A549 treated with AZD9567 at 1 μM for 4 hours (cell line): ENCODE data around the gene CENPO. TPM values are rescaled to one million over a fixed set of nuclear protein-coding genes. Genes with fewer than 3 reads are reported as not detected.

ENCODE experiments used
- total RNA-seq: library from RNA; stranded (reverse); fragments of 200-300 nt; extraction: Qiagen RNA extraction; gene quantifications from 5 replicates; pipeline ENCODE4 v1.2.3, GENCODE V29; 2022; ENCODE audit not compliant: insufficient read depth

CENPO gene
- total RNA-seq = 40.5 to 53.0 TPM (median 44.1 TPM) in 5 replicates

GRCh38 chr2:24792874-24793760, at the start of gene CENPO, which contains the start of gene PTRHD1:
CENPO (plus strand) TSS chr2:24793425; CDS start chr2:24793920, 495 bp downstream.
PTRHD1 (minus strand) TSS chr2:24793391; CDS start chr2:24793377, 14 bp downstream.

Other genes with a start within 250 kb of the CENPO start
- gene PTRHD1, start within 50 bp of the CENPO start, total RNA-seq = 40.6 to 67.9 TPM (median 61.5 TPM) in 5 replicates
- 76.4 to 92.6 TPM (median 83.7 TPM) in 5 replicates for gene ADCY3, start 126.8 kb downstream of the CENPO start, total RNA-seq
- gene DNAJC27, start 178.5 kb downstream of the CENPO start, total RNA-seq = 1.3 to 2.8 TPM (median 1.9 TPM) in 5 replicates
- 8.8 to 10.0 TPM (median 9.7 TPM) in 5 replicates for gene EFR3B, start 248.7 kb downstream of the CENPO start, total RNA-seq